NCI-H128 (cell line): ENCODE data around the gene COX8A.

ENCODE experiments used
- DNase-seq: peaks from one replicate; lab custom pipeline; 2025; ENCODE audit not compliant: unreplicated experiment; lab: John Stamatoyannopoulos, UW

The COX8A gene

GRCh38 chr11:64001484-64002420 is 27.3 kb downstream of the COX8A start:
- no peak for DNase-seq

DNA sequence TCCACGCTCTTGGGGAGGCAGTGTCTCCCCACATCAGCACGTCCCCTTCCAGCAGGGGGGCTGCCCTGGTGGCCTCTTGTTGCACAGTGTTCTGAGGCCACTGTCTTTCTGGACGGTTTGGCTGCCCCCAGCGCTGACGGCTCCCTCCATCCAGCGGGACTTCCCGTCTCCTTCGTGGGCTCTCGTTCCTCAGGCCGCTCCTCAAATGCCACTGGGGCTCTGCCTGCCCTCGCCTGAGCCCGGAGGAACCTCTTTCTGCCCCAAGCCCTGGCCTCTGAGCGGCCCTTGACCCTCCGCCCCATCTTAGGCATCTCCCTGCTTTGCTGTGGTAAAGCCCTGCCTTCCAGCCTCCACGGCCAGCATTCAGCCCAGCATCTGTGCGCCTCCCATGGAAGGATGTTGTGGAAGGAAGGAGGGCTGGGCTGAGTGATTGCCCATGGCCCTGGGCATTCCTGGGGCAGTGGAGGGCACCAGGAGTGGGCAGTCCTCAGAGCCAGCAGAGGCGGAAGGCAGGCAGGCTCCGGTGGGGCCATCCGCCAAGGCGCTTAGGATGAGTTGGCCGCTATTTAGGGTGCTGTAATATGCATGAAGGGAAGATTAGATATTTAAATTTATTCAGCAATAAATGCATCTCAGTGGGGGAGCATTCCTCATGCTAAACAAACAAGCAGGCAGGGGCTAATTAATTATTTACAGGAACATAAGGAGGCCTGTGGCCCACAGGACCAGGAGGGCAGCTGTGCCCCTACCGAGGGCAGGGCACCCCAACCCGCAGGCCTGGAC is 29.6 kb downstream of the COX8A start:
- DNase-seq: no peak

DNA sequence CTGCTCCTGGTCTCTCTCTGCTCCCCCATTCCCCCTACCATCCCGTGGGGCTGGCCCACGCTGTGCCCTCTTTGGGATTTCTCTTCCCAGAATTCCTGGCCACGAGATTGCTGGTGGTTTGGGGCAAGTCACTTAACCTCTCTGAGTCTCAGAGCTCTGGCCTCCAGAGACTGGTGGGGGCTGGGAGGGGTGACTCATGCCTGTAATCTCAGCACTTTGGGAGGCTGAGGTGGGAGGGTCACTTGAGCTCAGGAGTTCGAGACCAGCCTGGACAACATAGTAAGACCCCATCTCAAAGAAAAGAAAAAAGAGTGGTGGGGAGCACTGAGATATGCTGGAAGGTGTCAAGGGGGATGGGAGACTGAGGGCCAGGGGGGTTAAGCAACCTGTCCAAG is 30.2 kb downstream of the COX8A start:
- no peak for DNase-seq

DNA sequence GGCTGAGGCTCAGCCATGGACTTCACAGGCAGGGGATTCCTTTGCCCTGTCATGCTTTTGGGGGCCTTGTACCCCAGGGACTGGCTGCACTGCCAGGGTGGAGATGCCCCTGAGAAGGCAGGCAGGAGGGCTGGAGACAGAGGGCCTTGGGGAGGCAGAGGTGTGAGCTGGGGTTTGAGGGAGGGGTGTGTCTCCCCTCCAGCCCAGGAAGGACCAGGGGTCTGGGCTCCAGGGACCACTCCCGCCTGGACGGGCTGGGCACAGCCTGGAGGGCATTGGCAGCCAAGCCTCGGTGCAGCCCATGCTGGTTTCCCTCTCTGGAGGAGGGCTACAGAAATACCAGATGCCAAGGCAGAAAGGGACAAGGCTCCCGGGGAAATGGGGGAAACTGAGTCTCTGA is 31.3 kb downstream of the COX8A start:
- DNase-seq: no peak

GRCh38 chr11:64006398-64006797 is 32.0 kb downstream of the COX8A start:
- DNase-seq: no peak

DNA sequence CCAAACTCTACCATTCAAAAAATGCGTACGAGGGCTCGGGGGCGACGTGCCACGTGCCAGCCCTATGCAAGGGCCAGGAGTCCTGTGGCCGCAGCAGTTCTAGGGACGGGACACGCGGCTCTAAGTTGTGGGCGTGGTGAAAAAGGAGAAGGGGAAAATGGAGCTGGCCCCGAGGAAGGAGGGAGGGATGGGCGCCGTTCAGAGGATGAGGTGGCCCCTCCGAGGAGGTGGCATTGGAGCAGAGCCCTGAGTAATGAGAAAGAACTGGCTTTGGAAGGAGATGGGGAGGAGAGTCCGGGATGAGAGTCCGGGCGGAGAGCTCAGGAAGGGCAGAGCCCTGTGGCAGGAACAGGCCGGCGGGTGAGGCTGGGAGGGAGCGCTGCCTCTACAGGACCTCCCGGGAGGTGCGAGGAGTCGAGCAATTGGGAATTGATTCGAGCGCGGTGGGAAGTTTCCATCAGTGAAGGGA is 32.8 kb downstream of the COX8A start:
- no peak for DNase-seq

DNA sequence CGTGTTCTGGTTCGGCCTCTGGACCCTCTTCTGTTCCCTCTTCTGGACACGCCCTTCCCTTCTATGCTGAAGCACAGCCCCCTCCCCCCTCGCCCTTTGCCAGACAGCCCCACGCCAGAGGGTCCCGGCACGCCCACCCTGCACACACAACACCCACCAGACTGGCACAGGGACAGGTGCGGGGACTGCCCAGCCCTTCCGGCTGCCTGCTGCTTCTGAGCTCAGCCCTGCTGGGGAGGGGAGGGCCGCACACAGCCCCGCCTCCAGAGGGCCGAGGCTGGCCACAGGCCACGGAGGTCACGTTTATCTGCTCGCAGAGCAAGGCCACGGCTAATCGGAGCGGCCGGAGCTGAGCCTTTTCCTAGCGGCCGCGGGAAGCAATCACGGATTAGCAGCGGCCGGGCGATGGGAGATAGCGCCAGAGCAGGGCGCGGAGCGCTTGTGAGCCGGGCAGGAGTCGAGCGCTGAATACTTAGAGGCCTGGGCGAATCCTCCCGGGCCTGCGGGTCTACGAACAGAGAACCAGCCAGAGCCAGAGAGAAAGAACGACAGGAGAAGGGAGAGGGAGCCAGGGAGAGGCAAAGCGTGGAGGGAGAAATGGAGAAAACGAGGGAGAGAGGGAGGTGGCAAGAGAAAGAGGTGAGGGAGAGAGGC is 33.3 kb downstream of the COX8A start:
- no peak for DNase-seq

DNA sequence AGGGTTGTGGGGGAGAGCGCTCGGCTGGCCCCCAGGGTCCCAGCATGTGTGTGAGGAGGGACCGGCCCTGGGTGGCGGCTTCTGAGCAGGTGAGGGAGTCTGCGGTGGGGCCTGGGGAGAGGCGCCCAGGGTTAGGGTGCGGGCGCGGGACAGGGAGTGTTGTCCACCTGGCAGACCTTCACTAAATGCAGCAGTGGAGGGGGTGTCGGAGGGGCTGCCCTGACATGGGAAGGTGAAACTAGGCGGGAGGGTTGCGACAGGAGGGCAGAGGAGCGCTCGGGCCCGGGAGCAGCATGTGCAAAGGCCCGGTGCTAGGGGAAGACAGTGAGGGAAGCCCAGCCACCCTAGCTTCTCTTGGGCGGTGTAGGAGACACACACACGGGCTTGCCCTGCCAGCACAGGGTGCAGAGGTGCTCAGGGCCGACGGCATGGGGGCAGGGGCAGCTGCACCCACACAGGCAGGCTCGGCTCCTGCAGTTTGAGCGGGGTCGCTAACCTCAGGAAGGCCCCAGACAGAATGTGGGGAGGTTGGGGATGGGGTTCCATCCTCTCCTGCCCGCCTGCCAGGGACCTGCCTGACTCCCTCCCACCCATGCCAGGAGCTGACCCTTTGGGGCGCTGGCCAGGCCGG is 34.0 kb downstream of the COX8A start:
- DNase-seq: no peak

- no peak for DNase-seq
Measured at GRCh38 chr11:64008914-64009633, 34.7 kb downstream of the COX8A start.

DNA sequence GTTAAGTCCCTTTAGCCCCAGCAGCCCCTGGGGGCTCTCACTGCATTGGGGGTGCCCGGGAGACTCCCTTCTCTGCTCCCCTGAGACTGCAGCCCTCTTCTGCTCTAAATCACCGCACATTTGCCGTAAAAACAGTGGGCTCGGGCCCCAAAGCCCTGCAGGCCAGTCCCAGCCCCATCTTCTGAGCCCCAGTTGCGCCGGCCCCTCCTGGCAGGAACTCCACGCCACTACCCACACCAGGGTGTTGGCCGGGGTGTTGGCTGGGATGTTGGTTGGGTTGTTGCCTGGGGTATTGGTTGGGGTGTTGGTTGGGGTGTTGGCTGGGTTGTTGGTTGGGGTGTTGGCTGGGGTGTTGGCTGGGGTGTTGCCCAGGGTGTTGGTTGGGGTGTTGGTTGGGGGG is 35.3 kb downstream of the COX8A start:
- no peak for DNase-seq

- no peak for DNase-seq
Measured at GRCh38 chr11:64010783-64011182, 36.4 kb downstream of the COX8A start.

GRCh38 chr11:64011371-64011770 is 37.0 kb downstream of the COX8A start:
- DNase-seq: no peak

DNA sequence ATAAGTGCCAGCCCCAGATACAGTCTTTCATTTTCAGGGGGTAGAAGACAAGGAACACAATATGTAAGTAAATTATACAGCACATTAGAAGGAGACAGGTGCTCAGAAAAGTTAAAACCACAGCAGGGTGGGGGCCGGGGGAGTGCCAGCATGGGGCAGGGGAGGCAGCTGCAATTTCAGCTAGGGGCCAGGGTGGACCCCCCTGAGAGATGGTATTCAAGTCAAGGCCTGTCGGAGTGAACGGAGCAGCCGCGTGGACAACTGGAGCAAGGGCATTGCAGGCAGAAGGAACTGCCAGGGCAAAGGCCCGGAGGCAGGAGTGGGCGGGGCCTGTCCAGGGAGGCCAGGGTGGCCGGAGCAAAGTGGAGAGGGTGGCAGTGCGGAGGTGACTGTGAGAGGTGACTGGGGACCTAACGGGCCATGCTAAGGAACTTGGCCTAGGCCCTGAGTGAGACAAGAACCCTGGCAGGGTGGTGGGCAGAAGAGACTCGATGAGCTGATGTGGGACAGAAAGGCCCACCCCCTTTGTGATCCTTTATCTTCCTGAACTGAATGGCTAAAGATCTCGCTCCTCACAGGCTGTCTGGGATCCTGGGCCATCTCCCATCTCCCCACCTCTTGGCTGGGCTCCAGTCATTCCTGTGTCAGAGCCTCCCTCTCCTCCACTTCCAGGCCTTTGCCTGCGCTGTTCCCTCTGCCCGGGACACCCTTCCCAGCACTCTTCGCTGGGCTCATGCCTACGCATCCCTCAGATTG is 38.9 kb downstream of the COX8A start:
- no peak for DNase-seq

DNA sequence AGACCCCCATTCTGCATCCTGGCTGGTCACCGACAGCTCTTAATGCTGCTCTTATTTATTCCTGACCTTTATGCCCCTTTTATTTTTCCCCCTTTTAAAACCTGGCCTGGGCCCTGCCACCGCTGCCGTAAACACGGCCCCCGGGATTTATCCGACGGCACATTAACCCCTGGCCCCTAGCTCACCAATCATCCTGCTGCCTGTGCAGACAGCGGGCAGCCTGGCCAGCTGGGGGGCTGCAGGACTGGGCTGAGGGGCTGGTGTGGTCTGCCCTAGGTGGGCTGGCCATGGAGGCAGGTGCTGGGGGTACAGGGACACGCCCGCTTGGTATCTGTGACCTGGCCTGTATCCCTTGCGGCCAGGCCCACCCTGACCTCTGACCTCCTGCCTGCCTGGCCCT is 39.9 kb downstream of the COX8A start:
- no peak for DNase-seq

DNA sequence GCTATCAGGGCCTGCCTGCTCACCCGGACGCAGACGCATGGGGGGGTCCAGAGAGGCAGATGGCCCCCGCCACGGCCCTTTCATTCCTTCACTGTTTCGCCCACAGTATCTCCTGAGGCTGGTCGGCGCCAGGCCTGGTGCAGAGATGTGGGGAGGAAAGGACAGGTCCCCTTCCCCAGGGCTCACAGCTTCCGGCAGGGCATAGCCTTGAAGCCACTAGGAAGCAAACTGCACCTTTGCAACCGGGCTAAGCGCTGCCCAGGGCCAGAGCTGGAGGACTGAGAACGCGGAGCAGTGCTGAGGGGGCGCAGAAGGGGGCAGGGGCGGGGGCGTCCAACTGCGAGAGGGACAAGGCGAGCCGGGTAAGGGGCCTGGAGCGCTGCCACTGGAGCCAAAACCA is 41.1 kb downstream of the COX8A start:
- DNase-seq: no peak

DNA sequence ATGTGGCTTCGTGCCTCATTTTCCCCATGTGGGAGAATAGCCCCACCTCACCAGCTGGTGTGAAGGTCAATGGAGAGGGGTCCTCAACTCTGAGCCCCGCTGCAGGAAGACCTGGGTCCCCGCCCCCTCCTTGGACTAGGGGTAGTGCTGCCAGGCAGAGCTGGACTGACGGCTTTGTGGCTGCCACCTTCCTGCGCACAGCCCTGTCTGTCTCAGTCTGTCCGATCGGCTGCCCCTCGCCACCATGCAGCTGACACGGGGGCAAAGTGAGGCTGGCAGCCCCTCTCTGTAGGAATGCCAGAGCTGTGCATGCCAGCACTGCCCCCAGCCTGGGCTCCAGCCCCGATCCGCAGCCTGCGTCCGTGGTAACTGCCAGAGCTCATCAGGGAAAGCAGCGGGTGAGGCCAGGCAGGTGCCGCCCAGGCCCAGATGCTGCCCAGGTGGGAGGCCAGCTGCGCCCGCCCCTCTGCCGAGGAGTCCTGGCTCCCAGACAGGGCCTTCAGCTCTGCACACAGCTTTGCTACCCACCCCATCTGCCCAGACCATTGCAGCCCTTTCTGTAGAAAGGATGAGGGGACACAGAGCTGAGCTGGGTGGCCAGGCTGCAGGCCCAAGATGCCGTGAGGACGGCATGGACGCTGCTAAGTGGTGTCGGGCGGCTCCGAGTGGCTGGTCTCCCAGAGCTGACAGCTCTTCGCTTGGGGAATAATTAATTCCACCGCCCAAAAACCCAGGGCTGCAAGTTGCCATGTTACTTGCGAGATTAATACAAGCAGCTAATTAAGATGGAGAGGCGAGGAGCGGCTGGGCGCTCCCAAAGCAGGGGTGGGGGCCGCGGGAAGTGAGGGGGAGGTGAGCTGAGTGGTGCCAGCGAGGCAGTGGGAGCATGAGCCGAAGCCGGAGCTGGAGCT is 41.8 kb downstream of the COX8A start:
- no peak for DNase-seq

DNA sequence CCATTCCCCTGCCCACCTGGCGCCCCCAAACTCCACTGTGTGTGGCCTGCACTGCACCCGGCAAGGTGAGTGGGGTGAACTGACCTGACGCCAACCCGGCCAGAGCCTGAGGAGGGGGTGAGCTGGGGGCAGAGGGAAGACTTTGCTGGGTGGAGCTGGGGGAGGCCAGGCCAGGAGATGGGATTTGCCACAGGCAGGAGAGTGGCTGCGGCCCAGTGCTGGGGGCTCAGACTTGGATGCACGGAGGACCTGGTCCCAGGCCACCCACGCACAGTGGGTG is 43.5 kb downstream of the COX8A start:
- no peak for DNase-seq

DNA sequence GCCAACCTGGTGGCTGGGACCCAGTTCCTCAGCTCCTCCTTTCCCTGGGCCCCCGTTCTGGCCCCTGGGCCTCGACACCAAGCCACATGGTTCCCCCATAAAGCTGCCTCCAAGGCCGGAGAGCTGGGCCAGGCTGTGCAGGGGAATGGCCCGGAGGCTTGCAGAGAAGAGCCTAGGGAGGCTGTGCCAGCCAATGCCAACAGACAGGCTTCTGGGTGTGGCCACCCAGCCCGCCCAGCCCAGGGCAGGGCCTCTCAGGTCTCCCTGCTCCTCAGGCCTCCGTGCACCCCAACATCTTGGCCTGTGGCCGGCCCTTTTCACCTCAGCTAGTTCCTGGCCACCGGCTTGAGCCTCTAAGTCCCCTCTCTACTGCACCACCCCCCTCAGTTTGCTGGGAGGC is 43.9 kb downstream of the COX8A start:
- no peak for DNase-seq
